SK-N-SH (cell line): ENCODE measurements around the gene ELFN2. TPM values are rescaled to one million over a fixed set of nuclear protein-coding genes. Genes with fewer than 3 reads are reported as not detected.

Experiments used
- CTCF ChIA-PET: fragments of 300-600, 350-600 bp; formaldehyde crosslinking; extraction: SDS; loops from one replicate; lab custom pipeline; 2021; lab: Yijun Ruan, JAX
- POLR2A ChIA-PET: fragments of 350-600 bp; sonication (Branson Sonifier 250); formaldehyde crosslinking; extraction: SDS; loops from one replicate; lab custom pipeline; 2020; ENCODE audit warnings: antibody characterized with exemption, inconsistent platforms; lab: Yijun Ruan, JAX
- DNase-seq: peaks from one replicate; pipeline ENCODE4 v3.0.0; 2012
- H2AFZ ChIP-seq: fragments of 200-600 bp; sonication (generic); 2 replicates; pipeline ENCODE4 v1.8.1; 2016; ENCODE audit warnings: antibody characterized with exemption, mild to moderate bottlenecking, low read depth
- H3F3A ChIP-seq: fragments of 200-600 bp; sonication (generic); replicated peaks from 2 replicates; pipeline ENCODE3; 2016; ENCODE audit warnings: antibody characterized with exemption, mild to moderate bottlenecking; ENCODE audit not compliant: insufficient read depth
- H3K27ac ChIP-seq, 2 experiments: fragments of 200-500 bp in 1 of 2; fragments of 200-600 bp in 1 of 2; sonication (Bioruptor generic) in 1 of 2; sonication (generic), shearing (Covaris generic) in 1 of 2; 2 replicates each; pipeline versions ENCODE4 v1.5.1 to v1.6.1; 2014 to 2016; ENCODE audit warnings: low read depth in 2 of 2, inconsistent platforms in 1 of 2, low read length in 1 of 2, mild to moderate bottlenecking in 1 of 2, mixed read lengths in 1 of 2
- H3K27me3 ChIP-seq: fragments of 200-600 bp; sonication (generic), shearing (Covaris generic); 2 replicates; pipeline ENCODE4 v1.6.1; 2016; ENCODE audit warnings: mixed run types; ENCODE audit not compliant: insufficient read depth
- H3K36me3 ChIP-seq, 2 experiments: fragments of 200-500 bp in 1 of 2; fragments of 200-600 bp in 1 of 2; sonication (Bioruptor generic) in 1 of 2; sonication (generic) in 1 of 2; replicated peaks in 1 of 2; 2 replicates each; pipeline versions ENCODE3 to v1.5.1; 2014 to 2016; ENCODE audit warnings: low read length in 1 of 2, mild to moderate bottlenecking in 1 of 2; ENCODE audit not compliant: insufficient read depth in 2 of 2, control insufficient read depth in 1 of 2
- H3K4me1 ChIP-seq, 2 experiments: fragments of 200-500 bp in 1 of 2; fragments of 200-600 bp in 1 of 2; sonication (Bioruptor generic) in 1 of 2; sonication (generic), shearing (Covaris generic) in 1 of 2; 2 replicates each; pipeline versions ENCODE4 v1.5.1 to v1.6.1; 2014 to 2016; ENCODE audit warnings: low read depth in 1 of 2, low read length in 1 of 2, mixed run types in 1 of 2; ENCODE audit not compliant: insufficient read depth in 2 of 2, control insufficient read depth in 1 of 2
- H3K4me2 ChIP-seq: fragments of 200-600 bp; sonication (generic), shearing (Covaris generic); 2 replicates; pipeline ENCODE4 v1.6.1; 2017; ENCODE audit warnings: mixed run types
- H3K4me3 ChIP-seq, 2 experiments: fragments of 200-500 bp in 1 of 2; fragments of 200-600 bp in 1 of 2; sonication (Bioruptor generic) in 1 of 2; sonication (generic), shearing (Covaris generic) in 1 of 2; 2 replicates each; pipeline versions ENCODE4 v1.5.1 to v1.8.1; 2014 to 2016; ENCODE audit warnings: low read depth in 2 of 2, inconsistent platforms in 1 of 2, low read length in 1 of 2, mild to moderate bottlenecking in 1 of 2, mixed read lengths in 1 of 2, moderate library complexity in 1 of 2
- H3K79me2 ChIP-seq: fragments of 200-600 bp; sonication (generic); 2 replicates; pipeline ENCODE4 v1.8.1; 2017; ENCODE audit warnings: mild to moderate bottlenecking; ENCODE audit not compliant: insufficient read depth
- H3K9ac ChIP-seq: fragments of 200-600 bp; sonication (generic); 2 replicates; pipeline ENCODE4 v1.6.1; 2017; ENCODE audit warnings: mixed run types
- H3K9me2 ChIP-seq: fragments of 200-600 bp; sonication (generic); 2 replicates; pipeline ENCODE4 v1.6.1; 2017; ENCODE audit warnings: mixed run types
- H3K9me3 ChIP-seq: fragments of 200-600 bp; sonication (generic); 2 replicates; pipeline ENCODE4 v1.6.1; 2017; ENCODE audit warnings: mixed run types, mild to moderate bottlenecking, moderate library complexity
- H4K20me1 ChIP-seq: fragments of 200-600 bp; sonication (generic); 2 replicates; pipeline ENCODE4 v1.6.1; 2017; ENCODE audit warnings: mild to moderate bottlenecking, mixed run types; ENCODE audit not compliant: insufficient read depth
- CTCF ChIP-seq: fragments of 200-600 bp; sonication (generic); IDR thresholded peaks from 2 replicates; pipeline ENCODE4 v1.6.1; 2017; ENCODE audit warnings: antibody characterized with exemption, mild to moderate bottlenecking, moderate library complexity
- ELF1 ChIP-seq: IDR thresholded peaks from 2 replicates; pipeline ENCODE4 v1.4.0; 2012
- FOXJ3 ChIP-seq: sonication (generic); formaldehyde crosslinking; IDR thresholded peaks from 2 replicates; pipeline ENCODE4 v1.5.1; 2020; ENCODE audit warnings: mild to moderate bottlenecking, missing genetic modification reagents
- FOXM1 ChIP-seq: IDR thresholded peaks from 2 replicates; pipeline ENCODE4 v1.4.0; 2012; ENCODE audit warnings: low read depth, mild to moderate bottlenecking
- GABPA ChIP-seq: IDR thresholded peaks from 2 replicates; pipeline ENCODE4 v1.4.0; 2012; ENCODE audit warnings: low read depth, mild to moderate bottlenecking
- GATA2 ChIP-seq: sonication (generic); formaldehyde crosslinking; IDR thresholded peaks from 2 replicates; pipeline ENCODE4 v1.5.0; 2020; ENCODE audit warnings: mild to moderate bottlenecking, missing genetic modification reagents
- MXI1 ChIP-seq: IDR thresholded peaks from 2 replicates; pipeline ENCODE4 v1.6.1; 2012; ENCODE audit warnings: mild to moderate bottlenecking, low read depth, low read length, improper control_type of control experiment
- NFIC ChIP-seq: IDR thresholded peaks from 2 replicates; pipeline ENCODE4 v1.4.0; 2012; ENCODE audit warnings: borderline replicate concordance
- NRF1 ChIP-seq: IDR thresholded peaks from 2 replicates; pipeline ENCODE4 v1.6.1; 2012; ENCODE audit warnings: low read depth, mild to moderate bottlenecking, low read length
- POLR2AphosphoS5 ChIP-seq: IDR thresholded peaks from 2 replicates; pipeline ENCODE4 v1.6.1; 2012; ENCODE audit warnings: low read depth, low read length
- RCOR1 ChIP-seq: fragments of 150-350 bp; IDR thresholded peaks from 2 replicates; pipeline ENCODE4 v1.6.1; 2017; ENCODE audit warnings: antibody characterized with exemption, low read length
- TCF12 ChIP-seq: IDR thresholded peaks from 2 replicates; pipeline ENCODE4 v1.4.0; 2012
- TEAD4 ChIP-seq: IDR thresholded peaks from 2 replicates; pipeline ENCODE4 v1.4.0; 2012; ENCODE audit warnings: mild to moderate bottlenecking, borderline replicate concordance; ENCODE audit not compliant: insufficient read depth
- USF1 ChIP-seq: IDR thresholded peaks from 2 replicates; pipeline ENCODE4 v1.4.0; 2012; ENCODE audit warnings: low read depth, borderline replicate concordance
- YY1 ChIP-seq: IDR thresholded peaks from 2 replicates; pipeline ENCODE4 v1.4.0; 2012; ENCODE audit warnings: low read depth, mild to moderate bottlenecking
- WGBS: methylation state at CpG from one replicate; pipeline ENCODE4 v1.1.6; 2017; ENCODE audit warnings: low lambda C conversion rate; 5-methylcytosine and 5-hydroxymethylcytosine counted together
- polyA plus RNA-seq, 3 experiments: library from polyadenylated mRNA; depleted of rRNA; stranded (reverse); fragments of >200 nt; gene quantifications; 2 replicates each; pipeline ENCODE4 v1.2.3, GENCODE V29; 2012
- TF ChIP-seq, protein P1 (sequence below): IDR thresholded peaks from 2 replicates; pipeline ENCODE4 v1.4.0; 2012; ENCODE audit warnings: low read depth, borderline replicate concordance
- TF ChIP-seq, protein P2 (sequence below): IDR thresholded peaks from 2 replicates; pipeline ENCODE4; 2012
- TF ChIP-seq, protein P3 (sequence below): IDR thresholded peaks from 2 replicates; pipeline ENCODE4 v1.4.0; 2012; ENCODE audit warnings: low read depth

ELFN2 gene
- polyA plus RNA-seq, 1 of the 3 experiments (the other 2 are of a cell fraction), result 2.8 TPM

DNA sequence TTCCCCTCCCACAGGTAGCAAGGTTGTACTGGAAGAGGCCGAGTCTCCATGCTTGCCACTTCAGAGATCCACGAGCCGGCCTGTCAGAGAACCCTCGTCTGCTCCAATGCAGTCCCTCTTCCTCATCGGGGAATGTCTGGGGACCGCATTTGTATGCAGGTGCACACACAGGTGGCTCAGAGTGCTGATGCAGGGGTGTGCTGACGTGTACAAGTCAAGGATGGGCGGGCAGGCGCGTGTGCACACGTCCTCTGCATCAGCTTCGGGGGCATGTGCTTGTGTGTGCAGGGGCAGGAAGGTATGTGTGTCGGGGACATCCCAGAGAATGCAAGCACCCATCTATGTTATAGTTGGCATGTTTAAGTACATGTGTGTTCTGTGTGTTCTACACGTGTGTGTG lies 49.4 kb downstream of the ELFN2 start (continued):
- TF ChIP-seq, protein P1, sequence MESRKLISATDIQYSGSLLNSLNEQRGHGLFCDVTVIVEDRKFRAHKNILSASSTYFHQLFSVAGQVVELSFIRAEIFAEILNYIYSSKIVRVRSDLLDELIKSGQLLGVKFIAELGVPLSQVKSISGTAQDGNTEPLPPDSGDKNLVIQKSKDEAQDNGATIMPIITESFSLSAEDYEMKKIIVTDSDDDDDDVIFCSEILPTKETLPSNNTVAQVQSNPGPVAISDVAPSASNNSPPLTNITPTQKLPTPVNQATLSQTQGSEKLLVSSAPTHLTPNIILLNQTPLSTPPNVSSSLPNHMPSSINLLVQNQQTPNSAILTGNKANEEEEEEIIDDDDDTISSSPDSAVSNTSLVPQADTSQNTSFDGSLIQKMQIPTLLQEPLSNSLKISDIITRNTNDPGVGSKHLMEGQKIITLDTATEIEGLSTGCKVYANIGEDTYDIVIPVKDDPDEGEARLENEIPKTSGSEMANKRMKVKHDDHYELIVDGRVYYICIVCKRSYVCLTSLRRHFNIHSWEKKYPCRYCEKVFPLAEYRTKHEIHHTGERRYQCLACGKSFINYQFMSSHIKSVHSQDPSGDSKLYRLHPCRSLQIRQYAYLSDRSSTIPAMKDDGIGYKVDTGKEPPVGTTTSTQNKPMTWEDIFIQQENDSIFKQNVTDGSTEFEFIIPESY, result no peak
- no peak for TF ChIP-seq POLR2AphosphoS5
- no peak for TF ChIP-seq USF1
- TF ChIP-seq RCOR1, result no peak

GRCh38 chr22:37377138-37377537 lies 50.1 kb downstream of the ELFN2 start:
- WGBS, result 52% methylated on average over 3 of the region's 3 CpGs
- Histone ChIP-seq H3K27ac (no peak overlapping the region), H3K27me3 (no peaks in the 10 kb centered on the region), H3K9me3 (no peaks in the 10 kb centered on the region), H4K20me1 (no peaks in the 10 kb centered on the region), H3K4me2 (no peak overlapping the region), H2AFZ (no peak overlapping the region), H3F3A (no peaks in the 10 kb centered on the region), H3K9me2 (no peaks in the 10 kb centered on the region), H3K4me3 (no peak overlapping the region), H3K79me2 (no peaks in the 10 kb centered on the region), H3K4me1 (no peaks in the 10 kb centered on the region; a peak in 1 of 4 replicates), H3K36me3 (no peaks in the 10 kb centered on the region), H3K9ac (no peak overlapping the region)
- CTCF ChIA-PET, result interaction anchor here (1.3 kb wide), 1 partner anchor 45 kb away, joined by 3 read pairs; no protein-coding TSS in a partner anchor
- no peak for DNase-seq
- no peak for TF ChIP-seq FOXJ3 (CRISPR knock-in tag)
- TF ChIP-seq TCF12, result no peak
- no peak for TF ChIP-seq POLR2AphosphoS5
- no peak for TF ChIP-seq GABPA
- TF ChIP-seq RCOR1, result no peak
- no peak for TF ChIP-seq NFIC
- no peak for TF ChIP-seq FOXM1
- TF ChIP-seq TEAD4, result no peak
- TF ChIP-seq, protein P2, sequence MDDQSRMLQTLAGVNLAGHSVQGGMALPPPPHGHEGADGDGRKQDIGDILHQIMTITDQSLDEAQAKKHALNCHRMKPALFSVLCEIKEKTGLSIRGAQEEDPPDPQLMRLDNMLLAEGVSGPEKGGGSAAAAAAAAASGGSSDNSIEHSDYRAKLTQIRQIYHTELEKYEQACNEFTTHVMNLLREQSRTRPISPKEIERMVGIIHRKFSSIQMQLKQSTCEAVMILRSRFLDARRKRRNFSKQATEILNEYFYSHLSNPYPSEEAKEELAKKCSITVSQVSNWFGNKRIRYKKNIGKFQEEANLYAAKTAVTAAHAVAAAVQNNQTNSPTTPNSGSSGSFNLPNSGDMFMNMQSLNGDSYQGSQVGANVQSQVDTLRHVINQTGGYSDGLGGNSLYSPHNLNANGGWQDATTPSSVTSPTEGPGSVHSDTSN, result no peak
- POLR2A ChIA-PET, result no interaction called here

GRCh38 chr22:37376643-37377042 lies 50.6 kb downstream of the ELFN2 start:
- Histone ChIP-seq H3K9ac (no peak overlapping the region), H4K20me1 (no peaks in the 10 kb centered on the region), H3K4me2 (no peak overlapping the region), H3K9me2 (no peaks in the 10 kb centered on the region), H2AFZ (no peak overlapping the region), H3K4me3 (no peak overlapping the region), H3K27me3 (no peaks in the 10 kb centered on the region), H3K9me3 (no peaks in the 10 kb centered on the region), H3K27ac (no peak overlapping the region), H3K79me2 (no peaks in the 10 kb centered on the region), H3K36me3 (no peaks in the 10 kb centered on the region), H3K4me1 (peaks cover 0 to 3% of the 10 kb centered on the region in 2 experiments; a peak in 1 of 4 replicates), H3F3A (no peaks in the 10 kb centered on the region)
- CTCF ChIA-PET, result interaction anchor here (1.3 kb wide), 1 partner anchor 45 kb away, joined by 3 read pairs; no protein-coding TSS in a partner anchor
- 40% methylated on average over 1 of the region's 3 CpGs for WGBS
- POLR2A ChIA-PET, result no interaction called here
- no peak for DNase-seq
- no peak for TF ChIP-seq NFIC
- TF ChIP-seq CTCF, result no peak
- TF ChIP-seq TCF12, result no peak
- TF ChIP-seq USF1, result no peak
- no peak for TF ChIP-seq ELF1
- TF ChIP-seq, protein P3, sequence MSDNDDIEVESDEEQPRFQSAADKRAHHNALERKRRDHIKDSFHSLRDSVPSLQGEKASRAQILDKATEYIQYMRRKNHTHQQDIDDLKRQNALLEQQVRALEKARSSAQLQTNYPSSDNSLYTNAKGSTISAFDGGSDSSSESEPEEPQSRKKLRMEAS, result no peak
- TF ChIP-seq NRF1, result no peak
- TF ChIP-seq MXI1, result no peak
- no peak for TF ChIP-seq FOXM1
- no peak for TF ChIP-seq YY1
- TF ChIP-seq GATA2 (CRISPR knock-in tag), result no peak
- no peak for TF ChIP-seq GABPA
- TF ChIP-seq, protein P2, result no peak
